ENCODE measurements around the gene REPIN1.

REPIN1 gene

DNA sequence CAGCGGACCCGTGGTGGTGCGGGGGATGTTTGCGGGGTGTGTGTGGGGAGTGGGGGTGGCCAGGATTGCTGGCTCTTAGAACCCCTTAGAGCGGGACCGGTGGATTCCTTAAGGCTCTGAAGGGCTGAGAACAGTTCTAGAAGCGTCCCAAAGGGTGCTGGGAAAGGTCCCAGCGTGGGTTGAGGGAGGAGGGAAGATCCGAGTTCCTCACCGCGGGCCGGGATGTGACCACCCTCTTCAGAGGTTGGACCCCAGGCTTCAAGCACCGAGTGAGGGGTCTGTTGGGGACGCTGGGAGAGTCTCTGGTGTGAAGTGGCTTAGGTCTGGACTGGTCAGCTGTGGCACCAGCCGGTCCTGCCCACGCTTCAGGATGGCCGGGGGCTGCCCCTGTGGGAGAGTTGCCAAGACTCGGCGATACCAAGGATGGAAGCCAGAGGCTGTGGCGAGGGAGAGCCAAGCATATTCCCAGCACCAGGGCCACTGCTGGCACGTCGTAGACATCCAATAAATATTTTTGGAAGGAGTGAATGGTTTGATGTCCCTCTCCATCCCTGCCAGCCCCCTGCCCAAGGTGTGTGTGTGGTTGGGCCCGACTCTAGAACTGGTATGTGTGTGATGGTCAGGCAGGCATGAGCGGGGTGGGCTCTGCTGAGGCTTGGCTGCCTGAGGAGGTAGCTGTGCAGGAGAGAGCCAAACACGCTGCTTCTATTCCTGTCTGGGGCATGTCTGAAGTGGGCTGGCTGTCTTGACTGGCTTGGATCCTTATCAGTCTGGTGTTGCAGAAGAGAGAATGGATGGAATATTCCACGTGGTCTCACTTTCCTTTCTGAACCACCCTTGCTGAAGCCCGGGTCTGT lies 29.7 kb downstream of the REPIN1 start:
- H3K36me3 Mint-ChIP-seq (ENCODE audit: low read depth) = peaks cover 11% of the 10 kb centered on the region
- H3K4me3 Mint-ChIP-seq = no peak overlapping the region
- peaks cover 12% of the 10 kb centered on the region for H3K4me1 Mint-ChIP-seq (ENCODE audit: low read depth)
- no peak for DNase-seq
- no peaks in the 10 kb centered on the region for H3K27me3 Mint-ChIP-seq
- H3K9me3 Mint-ChIP-seq = no peaks in the 10 kb centered on the region
- no peak overlapping the region for H3K27ac Mint-ChIP-seq

DNA sequence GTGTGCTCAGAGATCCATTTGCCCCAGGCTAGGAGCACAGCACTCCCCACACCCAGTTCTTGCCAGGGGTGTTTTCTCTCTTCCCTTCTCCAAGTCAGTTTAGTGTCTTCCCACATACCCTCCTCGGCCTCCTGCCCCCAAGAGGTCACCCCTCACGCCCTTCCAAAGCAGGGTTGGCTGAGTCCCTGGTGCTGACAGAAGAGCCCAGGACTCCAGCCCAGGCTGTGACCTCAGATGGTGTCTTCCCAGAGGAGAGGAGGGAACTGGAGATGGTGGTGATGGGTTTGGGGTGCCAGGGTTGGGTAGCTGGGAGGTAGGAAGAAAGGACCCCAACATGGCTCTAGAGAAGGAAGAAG lies 30.3 kb downstream of the REPIN1 start:
- no peaks in the 10 kb centered on the region for H3K27me3 Mint-ChIP-seq
- H3K27ac Mint-ChIP-seq = no peak overlapping the region
- H3K9me3 Mint-ChIP-seq = no peaks in the 10 kb centered on the region
- H3K4me1 Mint-ChIP-seq (ENCODE audit: low read depth) = peaks cover 16% of the 10 kb centered on the region
- H3K36me3 Mint-ChIP-seq (ENCODE audit: low read depth) = peaks cover 11% of the 10 kb centered on the region
- no peak for DNase-seq
- no peak overlapping the region for H3K4me3 Mint-ChIP-seq

DNA sequence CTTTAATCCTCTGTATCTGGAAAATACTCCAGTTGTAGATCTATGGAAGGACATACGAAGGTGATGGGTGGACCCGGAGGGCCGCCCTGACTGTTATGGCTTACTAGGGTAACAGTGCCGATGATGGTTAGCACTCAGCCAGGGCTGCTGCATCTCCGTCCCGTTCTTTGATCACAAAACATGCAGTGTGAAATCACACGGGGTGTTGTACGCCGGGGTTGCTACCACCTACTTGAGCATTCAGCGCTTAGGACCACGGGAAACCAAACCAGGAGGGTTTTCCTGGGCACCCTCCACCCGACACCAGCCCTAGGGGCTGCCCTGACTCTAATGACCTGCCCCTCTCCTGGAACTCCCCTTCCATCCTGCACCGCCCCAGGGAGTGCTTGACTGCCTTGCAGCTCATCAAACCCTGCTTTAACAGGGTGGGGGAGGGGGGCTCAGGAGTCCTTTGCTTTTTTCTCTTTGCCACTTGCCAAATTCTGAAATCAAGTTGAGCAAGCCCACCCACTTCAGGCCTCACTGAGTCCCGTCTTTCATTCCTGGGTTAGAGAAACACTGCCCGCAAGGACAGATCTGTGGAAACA lies 30.9 kb downstream of the REPIN1 start:
- no peaks in the 10 kb centered on the region for H3K9me3 Mint-ChIP-seq
- no peak overlapping the region for H3K27ac Mint-ChIP-seq
- peaks cover 22% of the 10 kb centered on the region for H3K4me1 Mint-ChIP-seq (ENCODE audit: low read depth)
- peaks cover 11% of the 10 kb centered on the region for H3K36me3 Mint-ChIP-seq (ENCODE audit: low read depth)
- DNase-seq = no peak
- no peaks in the 10 kb centered on the region for H3K27me3 Mint-ChIP-seq
- no peak overlapping the region for H3K4me3 Mint-ChIP-seq

DNA sequence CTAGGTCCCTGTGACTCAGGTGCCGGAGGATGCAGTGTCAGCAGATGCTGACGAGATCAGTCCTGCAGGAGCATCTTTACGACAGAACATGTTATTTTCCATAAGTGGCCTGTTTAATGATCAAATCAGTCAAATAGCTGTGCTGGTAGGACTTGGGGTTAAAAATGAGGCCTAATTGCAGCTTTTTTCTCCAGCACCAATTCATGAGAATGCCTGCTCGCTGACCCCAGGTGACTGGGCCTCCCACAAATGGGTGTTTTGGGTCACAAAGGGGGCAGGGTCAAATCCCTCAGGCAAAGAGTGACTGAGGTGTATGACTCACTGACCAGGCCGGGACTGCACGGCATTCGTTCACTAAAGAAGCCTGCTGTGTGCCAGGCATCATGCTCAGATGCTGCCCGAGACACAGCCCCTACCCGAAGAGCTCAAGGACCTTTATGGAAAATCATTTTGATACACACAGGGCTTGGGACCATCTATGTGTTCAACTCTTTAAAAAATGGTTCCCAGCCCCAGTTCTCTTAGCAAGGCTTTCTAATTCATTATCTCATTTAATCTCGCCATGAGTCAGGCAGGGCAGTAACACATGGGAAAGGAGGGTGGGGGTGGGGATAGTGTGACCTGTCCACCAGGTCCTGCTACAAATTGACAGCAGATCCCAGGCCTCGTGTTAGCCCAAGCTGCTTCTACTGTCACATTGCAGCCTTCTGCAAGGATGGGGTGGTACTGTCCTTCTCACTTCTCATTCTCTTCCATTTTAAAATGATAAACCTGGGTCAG lies 31.6 kb downstream of the REPIN1 start:
- no peak for DNase-seq
- H3K27ac Mint-ChIP-seq = no peak overlapping the region
- no peaks in the 10 kb centered on the region for H3K27me3 Mint-ChIP-seq
- H3K4me1 Mint-ChIP-seq (ENCODE audit: low read depth) = peaks cover 24% of the 10 kb centered on the region
- H3K4me3 Mint-ChIP-seq = no peak overlapping the region
- peaks cover 11% of the 10 kb centered on the region for H3K36me3 Mint-ChIP-seq (ENCODE audit: low read depth)
- H3K9me3 Mint-ChIP-seq = no peaks in the 10 kb centered on the region

DNA sequence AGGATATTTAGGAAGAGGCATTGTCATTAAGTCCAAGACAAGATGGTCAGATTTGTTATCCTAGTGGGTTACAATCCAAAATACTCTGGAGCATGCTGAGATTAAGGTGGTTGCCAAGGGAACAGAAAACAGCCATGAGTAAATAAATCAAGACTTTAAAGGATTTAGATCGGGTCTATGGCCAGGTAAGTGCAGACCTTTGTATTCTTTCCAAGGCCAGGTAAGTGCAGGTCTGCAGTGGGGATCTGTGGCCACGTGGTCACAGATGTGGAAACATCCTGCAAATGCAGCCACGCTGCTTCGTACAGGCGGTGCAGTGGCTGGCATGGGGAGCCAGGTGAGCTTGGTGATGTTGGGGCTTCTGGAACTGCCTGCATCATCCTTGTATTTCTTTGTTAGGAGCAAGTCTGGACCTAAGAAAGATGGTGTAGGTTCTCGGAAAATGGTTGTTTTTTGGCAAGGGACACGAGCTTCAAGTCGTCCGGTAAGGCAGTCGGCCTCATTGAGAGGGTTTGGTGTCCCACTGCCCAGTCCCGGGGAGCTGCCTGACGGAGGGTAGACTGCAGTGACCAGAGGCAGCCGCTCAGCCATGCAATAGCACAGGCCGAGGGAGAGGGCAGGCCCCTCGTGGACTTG lies 32.3 kb downstream of the REPIN1 start:
- Mint-ChIP-seq H3K4me3 (no peak overlapping the region), H3K4me1 (ENCODE audit: low read depth) (peaks cover 28% of the 10 kb centered on the region), H3K36me3 (ENCODE audit: low read depth) (peaks cover 16% of the 10 kb centered on the region), H3K9me3 (no peaks in the 10 kb centered on the region), H3K27ac (no peak overlapping the region), H3K27me3 (no peaks in the 10 kb centered on the region)
- no peak for DNase-seq

DNA sequence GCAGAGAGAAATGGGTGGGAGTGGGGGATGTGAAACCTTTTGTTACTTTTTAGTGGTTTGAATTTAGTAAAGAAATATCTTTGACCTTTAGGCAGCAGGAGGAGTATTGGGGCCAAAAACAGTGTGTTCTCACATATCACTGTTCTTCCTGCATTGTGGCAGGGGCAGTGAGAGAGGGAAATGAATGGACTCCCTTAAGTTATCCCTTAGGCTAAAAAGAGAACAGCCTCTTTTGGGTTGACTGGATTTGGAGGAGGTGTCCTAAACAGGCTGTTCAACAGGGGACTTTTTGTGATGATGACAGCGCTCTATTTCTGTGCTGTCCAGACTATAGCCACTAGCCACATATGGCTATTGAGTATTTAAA lies 32.8 kb downstream of the REPIN1 start:
- Mint-ChIP-seq H3K4me1 (ENCODE audit: low read depth) (peaks cover 33% of the 10 kb centered on the region), H3K27me3 (no peaks in the 10 kb centered on the region), H3K9me3 (no peaks in the 10 kb centered on the region), H3K27ac (no peak overlapping the region), H3K36me3 (ENCODE audit: low read depth) (peaks cover 12% of the 10 kb centered on the region), H3K4me3 (no peak overlapping the region)
- no peak for DNase-seq

DNA sequence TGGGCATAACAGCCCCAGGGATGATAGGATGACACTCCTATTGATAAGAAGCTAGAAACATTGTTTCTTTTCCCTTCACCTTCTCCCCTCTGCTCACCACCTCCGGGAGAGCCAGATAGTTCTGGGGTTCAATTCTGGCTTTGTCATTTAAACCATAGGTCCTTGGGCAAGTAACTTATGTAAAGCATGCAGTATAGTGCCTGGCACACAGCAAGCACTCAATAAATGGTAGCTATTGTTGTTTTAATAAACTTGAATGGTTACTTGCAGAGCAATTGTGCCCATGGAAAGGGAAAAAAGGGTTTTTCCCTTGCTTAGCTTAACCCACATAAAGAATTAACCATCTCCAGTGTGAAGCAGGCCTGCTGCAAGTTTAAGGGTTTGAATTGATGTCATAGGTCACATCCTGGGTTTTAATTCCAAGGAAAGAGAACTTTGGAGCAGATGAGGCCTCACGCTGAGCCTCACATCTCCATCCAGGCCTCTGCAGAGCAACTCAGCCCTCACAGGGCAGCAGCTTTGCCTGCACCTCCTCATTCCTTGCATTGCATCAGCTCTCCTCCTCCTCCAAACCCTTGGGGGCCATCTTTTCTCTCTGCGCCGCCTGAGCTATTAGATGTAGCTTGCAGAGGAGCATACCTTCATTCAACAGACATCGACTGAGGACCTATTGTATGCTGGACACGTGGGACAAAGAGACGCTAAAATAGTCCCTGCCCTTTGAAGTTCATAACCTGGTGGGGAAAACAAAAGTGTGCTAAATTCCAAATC lies 33.4 kb downstream of the REPIN1 start:
- no peak for DNase-seq
- no peaks in the 10 kb centered on the region for H3K27me3 Mint-ChIP-seq
- no peak overlapping the region for H3K4me3 Mint-ChIP-seq
- H3K4me1 Mint-ChIP-seq (ENCODE audit: low read depth) = peaks cover 39% of the 10 kb centered on the region
- H3K27ac Mint-ChIP-seq = no peak overlapping the region
- no peaks in the 10 kb centered on the region for H3K9me3 Mint-ChIP-seq
- peaks cover 12% of the 10 kb centered on the region for H3K36me3 Mint-ChIP-seq (ENCODE audit: low read depth)

DNA sequence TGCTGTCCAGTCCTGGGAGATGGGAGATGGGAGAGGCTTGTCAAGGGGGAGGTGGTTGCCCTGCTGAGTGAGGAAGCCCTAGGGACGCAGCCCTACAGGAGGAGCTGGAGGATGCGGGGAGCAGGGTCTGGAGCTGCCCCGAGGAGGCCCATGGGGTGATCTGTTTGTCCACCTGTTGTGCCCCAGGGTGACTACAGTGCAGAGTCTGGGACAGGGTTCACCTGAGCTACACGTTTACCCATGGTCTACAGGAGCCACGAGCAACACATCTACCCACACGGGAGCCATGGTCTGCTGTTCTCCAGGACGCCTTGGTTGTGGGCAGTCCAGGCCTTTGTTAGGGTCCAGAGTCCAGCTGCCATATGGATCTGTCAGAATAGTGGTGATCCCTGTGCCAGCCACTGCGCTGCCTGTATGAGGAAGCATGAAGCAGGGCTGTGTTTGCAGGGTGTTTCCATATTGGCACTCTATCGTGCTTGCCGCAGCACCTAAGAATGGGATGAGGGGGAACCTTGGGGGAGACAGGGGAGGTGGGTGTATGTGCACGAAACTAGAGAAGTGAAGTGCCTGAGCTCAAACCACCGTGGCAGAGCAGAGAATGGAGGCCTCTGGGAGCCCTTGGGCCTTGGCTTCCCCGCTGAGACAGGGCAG lies 34.2 kb downstream of the REPIN1 start:
- peak overlapping the region; percentile 28 for H3K27ac Mint-ChIP-seq
- DNase-seq = no peak
- no peak overlapping the region for H3K4me3 Mint-ChIP-seq
- H3K4me1 Mint-ChIP-seq (ENCODE audit: low read depth) = peaks cover 41% of the 10 kb centered on the region
- no peaks in the 10 kb centered on the region for H3K27me3 Mint-ChIP-seq
- no peaks in the 10 kb centered on the region for H3K9me3 Mint-ChIP-seq
- peaks cover 14% of the 10 kb centered on the region for H3K36me3 Mint-ChIP-seq (ENCODE audit: low read depth)

DNA sequence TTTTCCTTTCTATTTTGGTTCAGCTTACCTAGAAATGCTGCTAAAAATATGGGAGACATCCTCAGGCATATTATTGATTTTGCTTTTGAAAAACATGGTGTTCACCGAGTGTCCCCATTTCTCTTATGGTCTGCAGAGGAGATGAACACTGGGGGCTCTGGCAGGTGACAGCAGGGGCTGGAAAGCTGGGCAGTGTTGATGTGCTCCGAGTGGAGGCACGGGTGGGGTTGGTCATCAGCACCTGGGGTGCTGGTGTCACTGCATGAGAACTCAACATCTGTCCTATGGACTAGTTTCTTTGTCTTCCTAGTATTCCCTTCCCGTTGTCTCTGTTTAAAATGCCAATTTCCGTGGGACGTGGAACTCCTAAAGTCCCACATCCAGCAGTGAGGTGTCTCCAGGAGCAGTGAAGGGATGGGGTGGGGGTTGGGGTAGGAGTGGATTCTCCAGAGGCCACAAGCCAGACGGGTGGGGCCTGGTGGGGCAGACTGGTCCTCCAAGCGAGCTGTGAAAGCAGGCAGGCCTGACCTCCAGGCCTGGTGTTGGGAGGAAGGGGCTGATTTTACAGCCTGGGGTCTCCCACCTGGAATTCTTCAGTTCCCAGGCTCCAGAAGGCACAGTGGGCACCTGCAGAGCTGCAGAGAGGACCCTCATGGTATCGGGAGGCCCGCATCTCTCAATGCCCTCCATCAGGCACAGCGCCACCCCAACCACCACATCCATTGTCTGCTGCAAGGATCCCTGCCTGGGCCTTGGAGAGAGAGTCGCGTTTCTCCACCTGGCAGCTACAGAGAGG lies 35.0 kb downstream of the REPIN1 start:
- DNase-seq = no peak
- Mint-ChIP-seq H3K27ac (peak overlapping the region; percentile 87), H3K4me1 (ENCODE audit: low read depth) (peaks cover 43% of the 10 kb centered on the region), H3K9me3 (no peaks in the 10 kb centered on the region), H3K36me3 (ENCODE audit: low read depth) (peaks cover 14% of the 10 kb centered on the region), H3K27me3 (no peaks in the 10 kb centered on the region), H3K4me3 (peak overlapping the region; percentile 88)

DNA sequence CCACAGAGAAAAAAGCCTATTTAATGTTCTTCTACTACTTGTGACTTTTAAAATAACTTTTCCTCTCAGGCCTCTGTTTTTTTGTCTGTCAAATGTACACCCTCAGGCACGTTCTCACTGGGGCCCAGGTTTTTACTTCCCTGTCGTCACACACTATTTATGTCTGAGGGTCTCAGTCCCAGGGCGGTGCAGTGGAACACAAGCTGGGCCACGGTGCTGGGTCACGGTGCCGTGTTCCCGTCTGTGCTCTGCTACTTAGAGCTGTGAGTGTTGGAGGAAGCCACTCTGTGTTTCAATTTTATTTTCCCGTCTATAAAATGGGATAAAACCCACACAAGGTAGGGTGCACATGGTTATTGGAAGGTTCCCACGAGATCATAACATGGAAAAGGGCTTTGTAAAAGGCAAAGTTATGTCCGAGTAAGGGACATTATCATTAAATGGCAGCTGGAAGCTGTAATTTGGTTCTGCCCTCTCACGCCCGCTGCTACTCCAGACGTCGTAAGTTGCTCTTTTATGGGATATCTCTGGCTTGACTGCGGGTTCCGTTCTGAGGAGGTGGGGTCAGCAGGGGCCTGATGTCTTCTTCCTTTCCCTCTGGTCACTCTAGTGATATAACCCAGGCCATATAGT lies 35.7 kb downstream of the REPIN1 start:
- Mint-ChIP-seq H3K36me3 (ENCODE audit: low read depth) (peaks cover 17% of the 10 kb centered on the region), H3K27ac (peak overlapping the region; percentile 87), H3K9me3 (no peaks in the 10 kb centered on the region), H3K4me3 (peak overlapping the region; percentile 88), H3K4me1 (ENCODE audit: low read depth) (peaks cover 48% of the 10 kb centered on the region), H3K27me3 (no peaks in the 10 kb centered on the region)
- DNase-seq = peak; percentile 47

DNA sequence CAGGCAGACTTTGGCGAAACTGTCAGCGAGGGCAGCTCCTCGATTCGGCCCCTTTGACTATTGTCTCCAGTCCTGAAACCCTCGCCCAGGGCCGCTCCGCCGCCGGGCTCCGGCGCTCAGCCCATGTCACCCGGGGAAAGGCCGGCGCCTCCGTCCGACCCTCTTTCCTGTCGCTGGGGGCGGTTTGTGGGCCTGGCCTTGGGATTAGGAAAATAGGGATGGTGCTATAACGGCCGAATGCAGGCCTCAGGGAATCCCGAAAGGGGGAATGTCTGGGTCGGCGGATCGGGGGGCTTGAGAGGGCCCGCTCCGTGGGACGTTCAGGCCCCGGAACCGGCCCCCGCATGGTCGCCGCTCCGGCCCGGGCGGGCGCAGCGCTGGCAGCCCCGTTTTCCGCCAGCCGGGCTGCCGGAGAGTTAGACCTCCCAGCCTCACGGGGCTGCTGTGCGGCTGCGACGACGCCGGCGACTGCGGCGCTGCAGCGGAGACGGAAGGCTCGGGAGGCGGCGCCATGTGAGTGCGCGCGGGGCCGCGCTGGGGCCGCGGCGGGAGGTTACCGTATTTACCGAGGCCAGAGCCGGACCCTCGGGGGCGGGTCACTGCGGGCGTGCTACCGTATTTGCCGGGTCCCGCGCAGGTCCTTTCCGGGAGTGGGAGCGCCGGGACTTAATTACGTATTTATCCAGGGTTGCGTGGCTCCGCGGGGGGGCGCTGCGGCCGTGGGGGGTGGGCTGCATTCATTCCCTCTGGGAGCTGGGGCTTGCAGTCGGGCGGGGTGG lies 36.4 kb downstream of the REPIN1 start:
- Mint-ChIP-seq H3K27me3 (no peaks in the 10 kb centered on the region), H3K36me3 (ENCODE audit: low read depth) (peaks cover 20% of the 10 kb centered on the region), H3K9me3 (no peaks in the 10 kb centered on the region), H3K4me1 (ENCODE audit: low read depth) (peaks cover 48% of the 10 kb centered on the region), H3K4me3 (peak overlapping the region; percentile 88), H3K27ac (peak overlapping the region; percentile 95)
- peak; percentile 85 for DNase-seq

DNA sequence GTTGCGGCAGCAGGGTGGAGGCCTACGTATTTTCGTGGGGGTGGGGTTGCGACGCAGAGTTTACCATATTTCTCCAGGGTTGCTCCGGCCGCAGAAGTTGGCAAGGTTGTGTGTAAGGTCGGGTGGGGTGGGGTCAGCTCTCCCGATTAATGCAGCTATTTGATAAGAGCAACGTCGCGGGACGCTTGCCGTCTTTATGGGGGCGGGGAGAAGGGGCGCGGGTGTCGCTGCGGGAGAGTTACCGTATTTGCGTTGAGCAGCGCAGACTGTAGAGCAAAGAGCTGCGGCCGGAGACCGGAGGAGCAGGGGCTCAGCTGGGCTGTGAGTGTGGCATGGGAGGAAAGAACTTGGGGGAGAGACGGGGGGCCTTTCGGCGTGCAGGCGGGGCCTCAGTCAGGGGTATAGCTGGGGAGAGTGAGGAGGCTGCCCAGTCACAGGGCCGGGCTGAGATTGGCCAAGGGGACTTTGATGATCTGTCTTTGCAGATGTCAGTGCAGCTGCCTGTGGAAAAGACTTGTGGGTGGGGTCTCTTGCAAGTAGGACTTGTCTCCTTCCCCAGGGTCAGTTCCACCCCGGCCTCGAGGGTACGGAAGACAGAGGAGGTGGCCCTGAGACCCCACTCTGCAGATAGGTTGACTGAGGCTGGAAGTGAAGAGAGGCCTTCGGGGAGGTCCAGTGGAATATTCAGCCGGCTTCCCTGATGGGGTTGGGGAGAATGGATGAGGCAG lies 37.1 kb downstream of the REPIN1 start:
- Mint-ChIP-seq H3K36me3 (ENCODE audit: low read depth) (peaks cover 24% of the 10 kb centered on the region), H3K9me3 (no peaks in the 10 kb centered on the region), H3K4me1 (ENCODE audit: low read depth) (peaks cover 43% of the 10 kb centered on the region), H3K27me3 (no peaks in the 10 kb centered on the region), H3K4me3 (peak overlapping the region; percentile 88), H3K27ac (peak overlapping the region; percentile 95)
- peak; percentile 69 for DNase-seq
